HG02840 (cell line): ENCODE data around the gene IL10RB.

Source experiments
- ATAC-seq: cut with Tn5 transposase; IDR thresholded peaks from one replicate; pipeline ENCODE4 v1.9.1; 2021; ENCODE audit warnings: mild to moderate bottlenecking, moderate library complexity, moderate number of reproducible peaks; ENCODE audit not compliant: unreplicated experiment, low FRiP score

Gene IL10RB

DNA sequence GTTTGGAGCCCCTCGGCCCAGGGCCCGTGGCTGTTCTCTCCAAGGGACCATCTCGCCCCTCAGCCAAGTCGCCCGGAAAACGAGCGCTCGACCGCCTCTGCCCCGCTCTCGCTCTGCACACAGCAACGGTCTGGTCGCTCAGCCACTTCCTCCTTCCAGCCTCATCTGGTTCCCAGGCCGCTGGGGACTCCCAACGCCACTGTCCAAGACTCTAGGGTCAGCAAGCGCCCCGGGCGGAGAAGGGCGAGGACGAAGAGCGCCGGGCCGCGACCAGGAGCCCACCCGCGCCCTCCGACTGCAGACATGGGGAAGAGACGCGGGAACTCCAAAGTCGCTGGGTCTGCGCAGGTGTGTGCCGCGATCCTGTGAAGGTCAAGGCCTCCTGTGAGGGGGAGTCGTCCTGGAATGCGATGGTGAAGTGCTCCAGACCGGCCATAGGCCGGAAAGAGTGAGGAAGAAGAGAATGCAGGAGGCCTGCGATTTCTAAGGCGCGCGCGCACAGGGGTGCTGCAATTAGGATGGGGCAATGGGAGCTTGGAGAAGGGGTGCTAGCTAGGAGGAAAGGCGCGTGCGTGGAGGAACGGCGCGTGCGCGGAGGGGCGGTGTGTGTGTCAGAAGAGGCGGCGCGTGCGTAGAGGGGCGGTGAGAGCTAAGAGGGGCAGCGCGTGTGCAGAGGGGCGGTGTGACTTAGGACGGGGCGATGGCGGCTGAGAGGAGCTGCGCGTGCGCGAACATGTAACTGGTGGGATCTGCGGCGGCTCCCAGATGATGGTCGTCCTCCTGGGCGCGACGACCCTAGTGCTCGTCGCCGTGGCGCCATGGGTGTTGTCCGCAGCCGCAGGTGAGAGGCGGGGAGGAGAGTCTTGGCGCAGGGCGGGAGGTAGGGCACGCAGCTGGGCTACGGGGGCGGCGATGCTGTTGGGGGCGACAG is 58.4 kb downstream of the IL10RB start, which contains the start of gene IFNAR1:
Gene IFNAR1, plus strand, starts transcription at position 680 of the 931 bp plus-strand sequence. Its CDS starts 86 bp downstream, at position 766.
- ATAC-seq: peak; percentile 91

DNA sequence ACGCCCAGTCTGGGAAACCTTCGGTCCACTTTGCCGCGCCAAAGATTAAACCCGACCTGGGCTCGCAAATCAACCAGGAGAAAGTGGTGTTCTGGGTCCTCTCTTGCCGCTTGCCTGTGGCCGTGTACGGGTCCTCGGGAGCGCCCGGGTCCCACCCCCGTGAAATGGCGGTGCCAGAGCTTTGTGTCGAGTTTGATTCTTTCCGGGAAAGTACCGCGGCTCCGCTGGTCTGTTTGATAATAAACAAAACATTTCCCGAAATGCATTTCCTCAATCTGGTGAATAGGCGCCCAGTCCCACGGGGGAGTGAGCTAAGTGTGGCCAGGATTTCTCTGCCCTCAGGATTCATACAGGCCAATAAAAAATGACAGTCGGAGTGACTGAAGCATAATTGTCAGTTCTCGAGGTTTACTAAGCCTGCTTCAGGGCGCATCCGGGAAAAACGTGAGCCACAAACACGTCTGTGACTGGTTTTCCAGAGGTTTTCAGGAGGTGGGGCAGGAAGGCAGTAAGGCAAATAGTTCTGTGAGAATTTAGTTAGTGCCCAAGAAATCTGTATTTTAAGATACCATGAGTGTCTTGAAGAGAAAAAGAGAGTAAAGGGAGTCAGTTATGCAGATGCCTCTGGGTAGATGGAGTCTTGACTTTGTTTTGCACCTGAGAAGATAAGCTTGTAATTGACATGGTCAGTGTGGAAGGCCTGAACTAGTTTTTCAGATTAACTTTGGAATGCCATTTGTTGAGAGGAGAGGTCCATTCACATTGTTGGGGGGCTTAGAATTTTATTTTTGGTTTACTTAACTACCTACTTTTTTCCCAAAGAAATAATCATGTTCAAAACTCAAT is 59.3 kb downstream of the IL10RB start:
- peak; percentile 32 for ATAC-seq

DNA sequence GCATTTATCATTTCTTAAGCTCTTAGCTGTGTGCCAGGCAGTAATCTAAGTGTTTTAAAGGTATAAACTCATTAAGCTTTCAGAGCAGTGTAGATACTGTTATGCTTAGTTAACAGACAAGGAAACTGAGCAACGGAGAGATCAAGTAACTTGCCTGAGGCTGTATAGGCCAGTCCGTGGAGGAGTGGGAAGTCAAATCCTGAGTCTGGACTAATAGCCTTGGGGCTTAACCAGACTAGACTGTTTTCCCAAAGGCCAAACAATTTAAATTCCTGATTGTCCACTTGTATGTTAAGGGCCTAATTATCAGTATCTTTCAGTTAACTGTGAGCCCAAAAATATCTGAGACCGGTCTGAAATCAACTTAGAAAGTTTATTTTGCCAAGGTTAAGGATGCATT is 61.2 kb downstream of the IL10RB start:
- ATAC-seq: no peak

DNA sequence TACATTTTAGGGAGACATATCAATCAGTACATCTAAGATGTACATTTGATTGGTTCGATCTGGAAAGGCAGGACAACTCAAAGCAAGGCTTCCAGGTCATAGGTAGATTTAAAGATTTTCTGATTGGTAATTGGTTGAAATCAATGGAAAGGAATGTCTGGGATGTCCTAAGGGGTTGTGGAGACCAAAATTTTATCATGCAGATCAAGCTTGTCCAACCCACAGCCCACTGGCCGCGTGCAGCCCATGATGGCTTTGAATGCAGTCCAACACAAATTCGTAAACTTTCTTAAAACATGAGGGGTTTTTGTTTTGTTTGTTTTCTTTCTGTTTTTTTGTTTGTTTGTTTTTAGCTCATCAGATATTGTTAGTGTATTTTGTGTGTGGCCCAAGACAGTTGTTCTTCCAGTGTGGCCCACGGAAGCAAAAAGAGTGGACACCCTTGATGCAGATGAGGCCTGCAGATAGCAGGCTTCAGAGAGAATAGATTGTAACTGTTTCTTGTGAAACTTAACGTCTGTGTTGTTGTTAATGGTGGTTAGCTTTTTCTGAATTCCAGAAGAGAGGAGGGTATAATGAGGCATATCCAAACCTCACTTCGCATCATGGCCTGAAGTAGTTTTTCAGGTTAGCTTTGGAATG is 61.7 kb downstream of the IL10RB start:
- no peak for ATAC-seq

DNA sequence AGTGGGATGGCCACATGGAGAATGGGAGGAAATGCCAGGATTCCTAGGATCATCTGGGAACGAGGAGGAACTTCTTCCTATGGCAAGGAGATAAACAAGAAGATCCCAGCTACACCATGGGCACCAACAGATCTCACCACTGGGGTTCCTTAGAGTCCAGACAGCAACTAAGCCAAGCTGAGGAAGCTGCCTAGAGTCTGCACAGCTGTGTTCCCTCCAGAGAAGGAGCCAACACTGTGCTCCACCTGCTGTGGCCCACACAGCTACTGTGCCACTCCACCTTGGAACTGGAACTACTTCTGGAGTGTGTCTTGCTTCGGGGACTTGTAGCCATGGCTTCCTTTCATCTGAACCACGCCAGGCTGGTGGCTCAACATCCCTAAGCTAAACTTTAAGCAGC is 64.6 kb downstream of the IL10RB start:
- no peak for ATAC-seq

DNA sequence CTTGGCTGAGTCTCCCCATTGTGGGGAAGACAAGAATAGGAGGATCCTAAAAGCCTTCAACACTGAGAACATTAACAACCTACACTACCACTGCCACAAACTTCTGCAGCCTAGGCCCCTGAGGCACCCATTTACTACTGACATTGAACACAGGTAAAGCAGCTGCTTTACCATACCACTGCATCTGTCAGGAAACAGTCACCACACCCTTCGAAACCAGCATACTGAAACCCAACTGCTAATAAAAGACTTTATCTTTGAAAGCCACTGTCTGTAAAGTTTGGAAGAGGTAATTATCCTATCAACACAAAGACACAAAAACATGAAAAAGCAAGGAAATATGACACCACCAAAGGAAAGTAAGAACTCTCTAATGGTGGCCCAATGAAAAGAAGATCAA is 66.0 kb downstream of the IL10RB start:
- peak; percentile 77 for ATAC-seq

DNA sequence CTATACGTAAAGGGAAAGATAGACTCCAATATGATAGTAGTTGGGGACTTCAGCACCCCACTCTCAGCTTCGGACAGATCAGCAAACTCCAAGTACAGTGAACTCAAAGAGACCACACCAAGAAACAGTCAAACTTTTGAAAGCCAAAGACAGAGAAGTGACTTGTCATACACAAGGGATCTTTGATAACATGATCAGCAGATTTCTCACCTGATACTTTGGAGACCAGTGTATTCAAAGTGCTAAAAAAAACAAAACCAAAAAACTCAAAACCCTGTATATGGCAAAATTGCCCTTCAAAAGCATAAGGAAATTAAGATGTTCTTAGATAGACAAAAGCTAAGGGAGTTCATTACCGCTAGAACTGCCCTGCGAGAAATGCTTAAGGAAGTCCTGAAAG is 68.0 kb downstream of the IL10RB start:
- ATAC-seq: no peak

DNA sequence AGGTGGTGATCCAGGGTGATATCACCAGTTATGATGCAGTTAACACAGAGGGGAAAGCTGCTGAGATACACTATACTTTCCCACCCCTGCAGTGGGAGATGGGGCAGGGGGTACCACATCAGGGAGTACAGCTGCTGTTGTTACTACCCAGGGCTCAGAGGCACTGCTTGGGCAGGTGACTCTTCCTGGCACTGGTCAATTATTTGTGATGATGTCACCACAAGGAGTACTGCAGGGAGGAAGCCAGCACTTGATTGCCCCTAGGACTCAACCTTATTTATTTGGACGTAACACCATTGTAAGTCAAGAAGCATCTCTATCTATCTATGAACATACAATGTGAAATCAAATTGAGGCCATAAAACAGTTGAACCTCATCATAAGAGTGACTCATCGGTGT is 68.7 kb downstream of the IL10RB start:
- ATAC-seq: no peak

DNA sequence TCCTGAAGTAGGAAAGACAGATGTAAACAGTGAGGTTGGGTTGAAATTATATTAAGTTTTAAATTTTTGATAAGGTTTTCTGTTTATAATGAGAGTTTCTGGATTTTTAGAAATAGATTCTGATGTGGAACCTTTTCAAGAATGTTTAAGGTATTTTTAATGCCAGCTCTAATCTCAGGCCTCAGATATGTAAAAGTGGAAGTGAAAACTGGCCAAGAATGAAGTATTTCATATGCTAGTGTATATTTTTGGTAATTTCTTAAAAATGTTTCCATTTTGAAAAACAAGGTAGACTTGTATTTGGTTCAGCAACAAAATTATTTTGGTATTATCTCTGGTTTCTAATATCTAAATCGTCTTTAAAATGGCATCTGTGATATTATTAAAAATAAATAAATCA is 73.0 kb downstream of the IL10RB start:
- no peak for ATAC-seq

DNA sequence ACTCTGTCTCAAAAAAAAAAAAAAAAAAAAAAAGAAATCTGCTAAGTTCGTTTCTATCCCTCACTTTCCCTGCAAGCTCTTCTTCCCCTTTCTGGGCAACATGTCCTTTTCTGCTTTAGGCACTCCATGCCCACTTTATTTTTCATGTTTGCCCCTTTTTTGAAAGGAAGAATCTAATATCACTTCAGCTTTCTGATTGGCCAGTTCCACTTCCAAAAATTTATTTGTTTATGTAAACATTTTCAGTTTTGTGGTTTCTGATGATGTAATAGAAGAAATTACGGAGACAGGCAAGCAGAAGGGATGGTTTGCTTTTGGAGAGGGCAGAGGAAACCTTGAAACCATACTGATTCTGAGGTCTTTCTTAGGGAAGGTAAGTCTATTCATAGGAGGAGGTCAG is 73.8 kb downstream of the IL10RB start:
- no peak for ATAC-seq

DNA sequence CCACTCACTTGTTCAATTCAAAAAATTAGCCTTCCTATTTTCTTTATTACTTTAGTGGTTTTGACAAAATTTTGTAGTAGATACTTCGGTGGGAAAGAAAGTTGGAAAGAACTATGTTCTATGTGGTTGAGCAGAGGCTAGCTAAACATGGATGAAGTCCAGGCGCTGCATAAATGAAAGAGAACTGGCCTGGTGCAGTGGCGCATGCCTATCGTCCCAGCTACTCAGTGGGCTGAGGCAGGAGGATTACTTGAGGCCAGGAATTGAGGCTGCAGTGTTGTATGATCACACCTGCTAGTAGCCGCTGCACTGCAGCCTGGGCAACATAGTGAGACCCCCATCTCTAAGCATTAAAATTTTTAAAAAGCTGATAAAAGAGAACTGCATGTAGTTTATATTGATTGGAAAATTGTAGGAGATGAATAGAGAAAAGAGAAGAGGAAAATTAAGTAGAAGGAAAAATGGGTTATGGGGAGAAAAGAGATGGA is 79.6 kb downstream of the IL10RB start:
- no peak for ATAC-seq
